Mucosa of descending colon (tissue), 3 donors: ENCODE measurements around the gene KCNQ1OT1. TPM values are rescaled to one million over a fixed set of nuclear protein-coding genes. Genes with fewer than 3 reads are reported as not detected.

Experiments used
- ATAC-seq: fragments of 200-7000 bp; cut with Tn5 transposase; one replicate; pipeline ENCODE4 v1.9.1; 2020; ENCODE audit warnings: mild to moderate bottlenecking, moderate library complexity
- DNase-seq, 3 donors: peaks; one replicate each; pipeline ENCODE4 v3.0.0-alpha.2; 2020
- H3K36me3 ChIP-seq: fragments of 200-600 bp; one replicate; pipeline ENCODE4 v1.8.0; 2021; ENCODE audit warnings: low read depth, mild to moderate bottlenecking
- H3K4me1 ChIP-seq: fragments of 200-600 bp; one replicate; pipeline ENCODE4 v1.8.0; 2021; ENCODE audit warnings: low read depth, mild to moderate bottlenecking
- H3K4me3 ChIP-seq: fragments of 200-600 bp; one replicate; pipeline ENCODE4 v1.8.0; 2021; ENCODE audit warnings: mild to moderate bottlenecking
- H3K9me3 ChIP-seq: fragments of 200-600 bp; one replicate; pipeline ENCODE4 v1.8.0; 2021; ENCODE audit warnings: mild to moderate bottlenecking
- intact Hi-C, 2 donors: fragments of 100-400 bp; cut with DNase I in 1 of 2; cut with micrococcal nuclease in 1 of 2; formaldehyde crosslinking; loops; one replicate each; pipeline versions ENCODE4 v1.11.0 to v1.11.1; 2022; cut with DNase I, micrococcal nuclease
- total RNA-seq, 3 donors: library from RNA; stranded (reverse); fragmentation: NEBNext Ultra II Directional in 2 of 3; extraction: Animal tissue kit (Norgen Biotek cat#: 25700) in 2 of 3; gene quantifications; one replicate each; pipeline versions ENCODE4 v1.2.1 to v1.2.4, GENCODE V29; 2021 to 2023
- TF ChIP-seq, protein P1 (sequence below): fragments of 200-600 bp; IDR thresholded peaks from one replicate; pipeline ENCODE4 v1.8.0; 2022; ENCODE audit warnings: antibody characterized with exemption, mild to moderate bottlenecking
- donor health status: DM: no; HTN: no; CAD: no; lungs with moderate emphysema.
- donor health status: DM: no; HTN: no; CAD: no.
- donor health status: DM: no; HTN: yes; CAD: no.

The KCNQ1OT1 gene
- total RNA-seq, 3 donors from 2014 or later, result 1.5 to 1.7 (median 1.7) TPM

- no peaks in the 10 kb centered on the region for H3K36me3 ChIP-seq
- no peaks in the 10 kb centered on the region for H3K9me3 ChIP-seq
- ATAC-seq (peak; percentile 74), DNase-seq (peak; percentile 21 to 70 (median 62))
- TF ChIP-seq, protein P1, sequence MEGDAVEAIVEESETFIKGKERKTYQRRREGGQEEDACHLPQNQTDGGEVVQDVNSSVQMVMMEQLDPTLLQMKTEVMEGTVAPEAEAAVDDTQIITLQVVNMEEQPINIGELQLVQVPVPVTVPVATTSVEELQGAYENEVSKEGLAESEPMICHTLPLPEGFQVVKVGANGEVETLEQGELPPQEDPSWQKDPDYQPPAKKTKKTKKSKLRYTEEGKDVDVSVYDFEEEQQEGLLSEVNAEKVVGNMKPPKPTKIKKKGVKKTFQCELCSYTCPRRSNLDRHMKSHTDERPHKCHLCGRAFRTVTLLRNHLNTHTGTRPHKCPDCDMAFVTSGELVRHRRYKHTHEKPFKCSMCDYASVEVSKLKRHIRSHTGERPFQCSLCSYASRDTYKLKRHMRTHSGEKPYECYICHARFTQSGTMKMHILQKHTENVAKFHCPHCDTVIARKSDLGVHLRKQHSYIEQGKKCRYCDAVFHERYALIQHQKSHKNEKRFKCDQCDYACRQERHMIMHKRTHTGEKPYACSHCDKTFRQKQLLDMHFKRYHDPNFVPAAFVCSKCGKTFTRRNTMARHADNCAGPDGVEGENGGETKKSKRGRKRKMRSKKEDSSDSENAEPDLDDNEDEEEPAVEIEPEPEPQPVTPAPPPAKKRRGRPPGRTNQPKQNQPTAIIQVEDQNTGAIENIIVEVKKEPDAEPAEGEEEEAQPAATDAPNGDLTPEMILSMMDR, result no peak
- no peak overlapping the region for H3K4me3 ChIP-seq
- H3K4me1 ChIP-seq, result peaks cover 13% of the 10 kb centered on the region
- intact Hi-C loops, result no loop called here
Measured at GRCh38 chr11:2574553-2575535, 125.0 kb downstream of the KCNQ1OT1 start.

GRCh38 chr11:2574043-2574552, 125.7 kb downstream of the KCNQ1OT1 start:
- Histone ChIP-seq H3K4me3 (no peak overlapping the region), H3K36me3 (no peaks in the 10 kb centered on the region), H3K9me3 (no peaks in the 10 kb centered on the region), H3K4me1 (peaks cover 13% of the 10 kb centered on the region)
- peak in 2 of 3 donors; percentile 22 to 46 for DNase-seq
- ATAC-seq, result no peak
- intact Hi-C loops, result no loop called here
- TF ChIP-seq, protein P1, result no peak

DNA sequence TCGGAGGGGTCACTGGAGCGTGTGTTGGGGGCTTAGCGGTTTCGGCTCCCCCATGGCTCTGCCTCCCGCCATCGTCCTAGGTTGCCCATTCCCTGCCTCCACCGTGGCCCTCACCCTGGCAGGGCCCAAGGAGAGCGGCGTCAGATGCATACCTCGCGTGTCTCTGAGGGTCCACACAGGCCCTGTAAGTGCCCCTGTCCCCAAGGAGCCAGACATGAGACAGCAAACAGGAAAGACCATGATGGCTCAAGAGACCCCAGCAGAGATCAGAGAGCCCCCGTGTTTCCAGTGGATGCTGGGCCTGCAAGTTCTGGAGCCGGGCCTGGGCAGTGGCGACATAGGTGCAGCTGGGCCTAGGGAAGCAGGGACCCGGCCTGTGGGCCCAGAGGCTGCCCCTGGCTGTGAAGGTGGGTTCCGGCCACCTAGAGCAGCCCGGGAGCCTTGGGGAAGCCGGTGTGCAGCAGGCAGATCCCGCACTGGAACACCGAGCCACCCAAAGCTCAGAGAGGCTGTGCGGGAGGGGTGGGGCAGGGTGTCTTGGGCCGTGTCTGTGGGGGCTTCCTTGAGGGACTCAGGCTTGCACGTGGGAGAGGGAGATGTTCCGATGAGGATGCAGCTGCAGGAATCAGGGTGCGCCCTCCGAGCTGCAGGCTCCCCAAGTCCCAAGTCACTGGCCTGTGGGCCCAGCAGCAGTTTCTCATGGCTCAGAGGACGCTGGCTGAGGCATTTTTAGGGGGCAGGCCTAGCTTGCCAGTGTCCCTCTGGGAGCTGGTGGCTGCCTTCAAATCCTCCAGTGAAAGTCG, 126.4 kb downstream of the KCNQ1OT1 start:
- peaks cover 13% of the 10 kb centered on the region for H3K4me1 ChIP-seq
- TF ChIP-seq, protein P1, result no peak
- ATAC-seq (no peak), DNase-seq (peak in 2 of 3 donors; percentile 27 to 31)
- H3K36me3 ChIP-seq, result no peaks in the 10 kb centered on the region
- no peaks in the 10 kb centered on the region for H3K9me3 ChIP-seq
- no peak overlapping the region for H3K4me3 ChIP-seq
- intact Hi-C loops, result no loop called here

DNA sequence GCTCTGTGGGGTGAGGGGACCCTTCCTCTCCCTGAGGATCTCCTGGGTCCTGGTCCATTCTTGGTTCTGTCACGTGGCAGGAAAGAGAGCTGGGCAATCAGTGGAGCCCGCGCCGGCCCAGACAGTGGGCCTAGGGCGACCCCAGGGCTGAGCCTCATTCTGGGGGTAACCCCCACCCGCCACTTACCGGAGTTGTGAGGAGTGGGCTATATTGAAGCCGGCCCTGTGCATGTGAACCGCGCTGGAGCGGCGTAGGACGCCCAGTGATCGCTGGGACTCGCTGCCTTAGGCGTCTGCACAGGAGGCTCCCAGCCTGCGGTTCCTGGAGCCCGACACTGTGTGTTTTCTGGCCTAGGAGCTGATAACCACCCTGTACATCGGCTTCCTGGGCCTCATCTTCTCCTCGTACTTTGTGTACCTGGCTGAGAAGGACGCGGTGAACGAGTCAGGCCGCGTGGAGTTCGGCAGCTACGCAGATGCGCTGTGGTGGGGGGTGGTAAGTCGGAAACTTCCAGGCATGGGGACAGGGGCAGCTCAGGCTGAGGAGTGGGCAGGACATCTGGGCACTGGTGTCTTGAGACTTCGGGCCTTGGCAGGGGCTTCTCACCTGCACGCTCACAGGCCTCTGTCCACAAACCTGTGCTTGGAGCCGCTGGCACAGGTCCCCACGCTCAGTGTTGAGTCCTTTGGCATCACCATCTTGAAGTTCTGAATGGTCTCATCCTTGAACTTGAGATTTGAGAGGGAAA, 127.1 kb downstream of the KCNQ1OT1 start:
- intact Hi-C loops, result no loop called here
- TF ChIP-seq, protein P1, result no peak
- peak in 2 of 3 donors; percentile 17 to 31 for DNase-seq
- Histone ChIP-seq H3K9me3 (no peaks in the 10 kb centered on the region), H3K36me3 (no peaks in the 10 kb centered on the region), H3K4me1 (peaks cover 12% of the 10 kb centered on the region), H3K4me3 (no peak overlapping the region)
- no peak for ATAC-seq
